Measurements from ENCODE around the gene CCDC18.
A peak's percentile ranks its signal among the peaks of the same experiment; 100 is the strongest.
"Not testable (repeated sequence)": the region's sequence is repeated elsewhere in the genome, so short reads cannot be mapped to it uniquely, and the experiment has no call there.

The CCDC18 gene

DNA sequence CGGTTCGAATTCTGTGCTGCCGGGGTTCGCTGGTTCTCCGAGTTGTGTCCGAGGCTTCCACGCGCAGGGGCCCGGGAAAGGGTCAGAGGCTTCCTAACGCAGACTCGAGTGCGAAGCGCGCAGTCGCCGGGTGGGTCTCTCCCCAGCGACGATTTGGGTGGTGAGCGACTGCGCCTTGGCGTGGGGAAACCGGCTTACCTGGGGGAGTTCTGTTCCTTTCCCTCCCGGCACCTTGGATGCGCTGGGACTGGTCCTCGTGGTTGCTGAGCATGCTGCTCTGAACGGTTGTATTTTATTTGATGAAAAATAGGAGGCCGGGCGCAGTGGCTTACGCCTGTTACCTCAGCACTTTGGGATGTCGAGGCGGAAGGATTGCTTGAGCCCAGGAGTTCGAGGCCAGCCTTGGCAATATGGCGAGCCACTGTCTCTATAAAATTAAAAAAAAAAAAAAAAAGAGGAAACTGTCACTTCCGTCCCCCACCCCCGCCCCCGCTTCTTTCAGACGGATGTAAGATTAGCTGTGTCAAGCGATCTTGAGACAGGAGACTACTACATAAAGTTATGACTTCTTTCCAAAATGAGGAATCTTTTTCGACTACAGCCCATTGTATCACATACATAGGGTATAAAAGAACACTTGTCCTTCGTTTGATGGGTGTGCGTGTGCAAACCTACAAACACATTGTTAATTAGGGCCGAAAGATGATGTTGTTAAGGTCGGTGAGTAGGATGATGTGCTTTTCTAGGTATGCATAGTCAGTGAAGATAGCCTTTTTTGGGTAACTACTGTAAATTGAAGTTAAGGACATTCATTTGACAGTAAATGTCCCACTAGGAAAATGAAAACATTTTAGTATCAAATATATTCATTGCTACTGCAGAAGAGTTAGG, at the start of gene CCDC18:
Gene CCDC18 (plus strand): TSS at position 2 of the 891 bp plus-strand sequence. CDS start 2,638 bp downstream, outside the sequence.
- peak in 1 of 2 experiments; percentile 32 for DNase-seq

DNA sequence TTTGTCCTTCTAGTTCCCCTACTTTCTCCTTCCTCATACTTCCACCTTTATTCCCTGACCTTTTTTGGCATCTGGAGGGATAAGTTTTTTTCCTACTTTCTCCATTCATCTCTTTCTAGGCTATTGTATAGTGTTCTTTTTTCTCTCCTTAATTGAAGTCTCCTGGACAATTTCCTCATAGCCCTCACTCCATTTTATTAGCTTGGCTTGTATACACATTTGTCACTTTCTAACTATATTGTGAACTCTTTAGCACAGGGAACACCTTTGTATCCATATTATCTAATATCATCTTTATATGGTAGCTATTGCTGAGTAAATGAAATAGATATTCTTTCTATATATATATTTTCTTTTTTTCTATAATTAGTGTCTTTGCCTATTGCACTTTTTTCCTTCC, 47.9 kb upstream of the CCDC18 start:
- no peak for DNase-seq

DNA sequence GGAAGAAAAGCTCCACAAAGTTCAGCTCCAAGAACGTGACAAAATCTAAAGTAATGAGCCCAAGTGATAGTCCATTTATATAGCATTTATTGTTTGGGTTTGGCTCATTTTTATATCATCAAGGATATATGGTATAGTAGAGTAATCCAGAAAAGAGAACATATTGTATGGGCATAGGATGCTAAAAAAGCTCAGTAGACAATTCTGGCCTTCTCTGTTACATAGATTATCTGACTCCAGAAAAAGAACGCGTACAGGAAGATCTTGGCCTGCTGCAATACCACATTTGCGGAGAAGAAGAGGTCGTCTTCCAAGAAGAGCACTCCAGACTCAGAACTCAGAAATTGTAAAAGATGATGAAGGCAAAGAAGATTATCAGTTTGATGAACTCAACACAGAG, 44.1 kb upstream of the CCDC18 start:
- no peak for DNase-seq

- DNase-seq = no peak
Observed at GRCh38 chr1:93137604-93138292, 42.8 kb upstream of the CCDC18 start.

DNA sequence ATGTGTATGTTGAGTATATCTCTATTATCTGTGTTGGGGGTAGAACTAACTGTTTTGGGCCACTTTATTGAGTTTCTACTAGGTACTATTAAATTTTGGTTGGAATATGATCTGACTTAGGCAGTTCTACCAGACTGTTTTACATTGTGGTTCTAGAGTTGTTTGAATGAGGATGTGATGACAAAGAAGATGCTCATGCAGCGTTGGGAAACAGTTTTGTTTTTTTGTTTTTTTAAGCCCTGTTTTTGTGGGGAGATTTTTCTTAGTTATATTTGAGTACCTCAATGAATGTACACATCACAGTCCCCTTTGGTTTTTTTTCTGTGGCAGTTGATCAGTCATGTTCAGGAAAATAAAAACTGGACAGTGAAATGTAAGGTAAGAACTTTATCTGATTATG, 40.4 kb upstream of the CCDC18 start:
- no peak for DNase-seq

DNA sequence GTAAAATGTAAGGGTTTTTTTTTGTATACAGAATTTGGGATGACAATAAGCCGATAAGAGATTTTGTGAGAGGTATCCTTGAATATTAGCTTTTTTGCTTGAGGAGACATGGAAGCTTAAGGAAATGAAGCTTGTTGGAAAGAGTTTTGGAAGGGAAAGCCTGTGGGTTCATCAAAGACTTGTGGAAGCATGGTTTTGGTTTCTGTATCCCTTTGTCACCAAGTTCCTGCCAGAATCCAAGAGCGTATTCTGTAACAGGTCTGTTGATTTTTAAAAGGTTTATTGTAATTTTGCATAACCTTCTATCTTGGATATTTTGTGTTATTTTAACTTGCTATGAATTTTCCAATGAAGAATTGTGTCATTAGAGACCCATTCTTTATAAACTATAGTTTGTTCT, 38.4 kb upstream of the CCDC18 start:
- DNase-seq = no peak

DNA sequence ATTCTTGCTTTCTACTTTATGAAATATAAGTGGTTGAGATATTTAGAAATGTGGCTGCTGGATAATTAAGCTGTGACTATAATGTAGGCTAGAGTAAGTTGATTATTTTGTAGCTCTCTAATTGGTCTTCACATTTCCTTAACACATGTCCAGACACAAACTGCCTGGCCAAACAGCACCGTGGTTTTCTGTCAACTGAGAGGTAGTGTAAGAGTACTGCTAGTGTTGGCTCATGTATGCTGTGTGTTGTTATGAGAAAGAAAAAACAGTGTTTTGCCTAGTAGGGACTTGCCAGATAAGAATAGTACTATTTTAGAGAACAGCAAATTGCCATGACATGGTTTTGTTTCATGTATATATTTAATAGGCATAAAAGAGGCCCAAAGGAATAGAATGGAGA, 37.4 kb upstream of the CCDC18 start:
- DNase-seq = no peak

GRCh38 chr1:93143769-93144168, 36.8 kb upstream of the CCDC18 start:
- no peak for DNase-seq

GRCh38 chr1:93148001-93148400, 32.5 kb upstream of the CCDC18 start:
- no peak for DNase-seq

GRCh38 chr1:93150729-93151128, 29.8 kb upstream of the CCDC18 start:
- DNase-seq = no peak

- DNase-seq = no peak
Observed at GRCh38 chr1:93151474-93151873, 29.1 kb upstream of the CCDC18 start.

DNA sequence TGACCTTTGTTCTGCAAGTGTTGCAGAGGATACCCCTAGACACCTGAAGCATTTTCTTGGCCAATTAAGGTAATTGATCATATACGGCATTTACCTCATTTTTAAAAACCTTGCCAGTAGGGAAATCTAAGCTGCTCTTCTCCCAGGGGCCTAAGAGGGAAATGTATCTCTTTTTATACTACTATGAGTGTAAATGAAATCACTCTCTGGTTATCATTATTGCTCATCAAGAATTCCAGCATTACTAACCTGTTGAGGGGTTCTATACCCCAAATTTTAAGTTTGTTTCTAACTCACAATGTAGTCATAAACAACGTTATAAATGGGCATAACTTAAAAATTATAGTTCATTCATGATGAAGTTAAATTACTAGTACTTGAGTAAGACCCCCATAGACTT, 27.7 kb upstream of the CCDC18 start:
- DNase-seq = no peak

GRCh38 chr1:93154898-93155297, 25.6 kb upstream of the CCDC18 start:
- no peak for DNase-seq

- no peak for DNase-seq
Observed at GRCh38 chr1:93155335-93155734, 25.2 kb upstream of the CCDC18 start.

DNA sequence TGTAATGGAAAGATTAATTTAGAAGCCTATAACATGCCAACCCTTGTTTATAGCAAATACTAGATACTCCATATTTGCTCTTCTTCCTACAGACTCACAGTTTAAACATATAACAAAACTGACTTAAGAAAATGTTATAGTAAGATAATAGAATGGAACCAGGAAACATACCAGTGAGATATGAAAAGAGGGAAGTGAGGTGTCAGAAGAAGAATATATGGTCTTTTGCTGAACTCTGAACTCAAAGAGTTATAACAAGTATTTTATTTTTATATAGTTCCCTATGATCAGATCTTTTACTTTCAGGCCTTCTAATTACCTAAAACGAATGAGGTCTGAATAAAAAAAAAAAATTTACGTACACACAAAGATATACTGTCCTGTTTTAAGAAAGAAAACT, 21.2 kb upstream of the CCDC18 start:
- DNase-seq = no peak

- not testable (repeated sequence) for DNase-seq
Observed at GRCh38 chr1:93163314-93163713, 17.2 kb upstream of the CCDC18 start.

DNA sequence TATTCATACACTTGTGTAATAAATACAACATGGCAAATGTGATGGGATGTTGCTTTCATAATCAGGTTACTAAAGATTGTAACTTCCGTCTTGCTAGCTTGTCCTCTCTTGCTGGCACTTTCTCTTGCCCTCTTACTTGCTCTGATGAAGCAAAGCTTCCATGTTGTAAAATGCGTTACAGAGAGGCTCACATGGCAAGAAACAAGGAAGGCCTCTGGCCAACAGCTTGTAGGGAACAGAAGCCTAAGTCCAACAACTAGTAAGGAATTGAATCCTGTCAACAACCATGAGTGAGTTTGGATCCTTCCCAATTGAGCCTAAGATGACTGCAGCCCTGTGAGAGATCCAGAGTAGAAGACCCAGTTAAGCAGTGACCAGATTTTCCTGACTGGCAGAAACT, 15.7 kb upstream of the CCDC18 start:
- no peak for DNase-seq

- DNase-seq = not testable (repeated sequence)
Observed at GRCh38 chr1:93165895-93166294, 14.6 kb upstream of the CCDC18 start.

DNA sequence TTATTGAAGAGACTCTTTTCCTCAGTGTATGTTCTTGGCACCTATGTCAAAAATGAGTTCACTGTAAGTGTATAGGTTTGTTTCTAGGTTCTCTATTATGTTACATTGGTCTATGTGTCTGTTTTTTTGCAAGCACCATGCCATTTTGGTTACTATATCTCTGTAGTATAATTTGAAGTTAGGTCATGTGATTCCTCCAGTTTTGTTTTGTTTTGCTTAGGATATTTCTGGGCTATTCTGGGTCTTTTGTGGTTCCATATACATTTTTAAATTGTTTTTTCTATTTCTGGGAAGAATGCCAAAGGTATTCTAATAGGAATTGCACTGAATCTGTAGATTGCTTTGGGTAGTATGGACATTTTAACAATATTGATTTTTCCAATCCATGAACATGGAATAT, 13.5 kb upstream of the CCDC18 start:
- DNase-seq = no peak

GRCh38 chr1:93170141-93170678, 10.3 kb upstream of the CCDC18 start:
- not testable (repeated sequence) for DNase-seq

GRCh38 chr1:93171549-93172034, 8.9 kb upstream of the CCDC18 start:
- no peak for DNase-seq

- DNase-seq = no peak
Observed at GRCh38 chr1:93172778-93173177, 7.7 kb upstream of the CCDC18 start.

- not testable (repeated sequence) for DNase-seq
Observed at GRCh38 chr1:93174638-93175037, 5.9 kb upstream of the CCDC18 start.

- no peak for DNase-seq
Observed at GRCh38 chr1:93177991-93178390, 2.5 kb upstream of the CCDC18 start.

Measured in NCI-H1930 (cell line).